Measurements from ENCODE around the gene SLC22A17. TPM values are rescaled to one million over a fixed set of nuclear protein-coding genes. Genes with fewer than 3 reads are reported as not detected.

The SLC22A17 gene
- total and polyA plus RNA-seq, 2 of the 13 experiments (the other 11 are each of a cell fraction or from before 2014, with no cell fraction given) = 0.95 to 1.1 TPM

- TF ChIP-seq ONECUT2 (CRISPR knock-in tag; IDR thresholded peaks at IDR 0.05) = no peak
- TF ChIP-seq REXO4 (CRISPR knock-in tag; IDR thresholded peaks at IDR 0.05; ENCODE audit: borderline replicate concordance) = peak; percentile 81; the same call in 1 of the 2 replicates
- TF ChIP-seq MTA3 (CRISPR knock-in tag; IDR thresholded peaks at IDR 0.05) = no peak
- no peak for TF ChIP-seq ZNF576 (CRISPR knock-in tag; IDR thresholded peaks at IDR 0.05)
- peak; percentile 84; the same call in 1 of the 2 replicates for TF ChIP-seq ZSCAN12 (CRISPR knock-in tag; IDR thresholded peaks at IDR 0.05)
- TF ChIP-seq ZFAT (CRISPR knock-in tag; conservative IDR thresholded peaks at IDR 0.05) = peak; percentile 29; the same call in 1 of the 2 replicates
- TF ChIP-seq PCBP2 (optimal IDR thresholded peaks at IDR 0.05; ENCODE audit: low read depth, low read length, poor library complexity, severe bottlenecking) = peak; percentile 21
- no peak for TF ChIP-seq ZNF607 (CRISPR knock-in tag; IDR thresholded peaks at IDR 0.05; ENCODE audit: borderline replicate concordance)
- peak; percentile 32; the same call in 1 of the 2 replicates for TF ChIP-seq RARA (CRISPR knock-in tag; IDR thresholded peaks at IDR 0.05)
- TF ChIP-seq ZNF230 (CRISPR knock-in tag; IDR thresholded peaks at IDR 0.05) = no peak
- peak; percentile 93 for TF ChIP-seq TGIF2 (CRISPR knock-in tag; IDR thresholded peaks at IDR 0.05)
- peak; percentile 96; the same call in 1 of the 2 replicates for TF ChIP-seq TRAFD1 (CRISPR knock-in tag; IDR thresholded peaks at IDR 0.05; ENCODE audit: borderline replicate concordance)
- no peak for TF ChIP-seq FOSL1 (CRISPR knock-in tag; IDR thresholded peaks at IDR 0.05; ENCODE audit: borderline replicate concordance)
- TF ChIP-seq ZNF605 (CRISPR knock-in tag; IDR thresholded peaks at IDR 0.05) = peak; percentile 93
- peak; percentile 67; the same call in 1 of the 2 replicates for TF ChIP-seq STAT6 (CRISPR knock-in tag; IDR thresholded peaks at IDR 0.05; ENCODE audit: borderline replicate concordance)
- no peak for TF ChIP-seq HMGA1 (CRISPR knock-in tag; conservative IDR thresholded peaks at IDR 0.05)
- TF ChIP-seq ZSCAN20 (CRISPR knock-in tag; IDR thresholded peaks at IDR 0.05; ENCODE audit: borderline replicate concordance) = peak; percentile 98; the same call in 1 of the 2 replicates
- TF ChIP-seq ETV6 (CRISPR knock-in tag; conservative IDR thresholded peaks at IDR 0.05) = no peak; the same call in 1 of the 2 replicates
- 0 out of 2 replicates have a peak, but pooled peaks have one; percentile 27 for TF ChIP-seq ZNF329 (CRISPR knock-in tag; IDR thresholded peaks at IDR 0.05; ENCODE audit: low read depth)
- no peak; the same call in 1 of the 2 replicates for TF ChIP-seq ZKSCAN1 (IDR thresholded peaks at IDR 0.05; ENCODE audit: low read length)
- TF ChIP-seq HOXD1 (CRISPR knock-in tag; IDR thresholded peaks at IDR 0.05) = peak; percentile 26
- TF ChIP-seq ZNF232 (CRISPR knock-in tag; IDR thresholded peaks at IDR 0.05; ENCODE audit: borderline replicate concordance) = peak; percentile 87; the same call in 1 of the 2 replicates
- peak; percentile 5; the same call in 1 of the 2 replicates for TF ChIP-seq ZNF224 (CRISPR knock-in tag; IDR thresholded peaks at IDR 0.05)
- TF ChIP-seq ARNTL (CRISPR knock-in tag; IDR thresholded peaks at IDR 0.05) = peak; percentile 45; the same call in 1 of the 2 replicates
- TF ChIP-seq TSC22D2 (CRISPR knock-in tag; IDR thresholded peaks at IDR 0.05; ENCODE audit: borderline replicate concordance) = peak; percentile 86
- no peak for TF ChIP-seq MAFF (IDR thresholded peaks at IDR 0.05; ENCODE audit: low read depth, low read length)
Measured at GRCh38 chr14:23302290-23303225, 50.1 kb downstream of the SLC22A17 start, which contains the start of gene PPP1R3E (continued).
